ENCODE measurements around the gene ZCRB1.

Gene ZCRB1

DNA sequence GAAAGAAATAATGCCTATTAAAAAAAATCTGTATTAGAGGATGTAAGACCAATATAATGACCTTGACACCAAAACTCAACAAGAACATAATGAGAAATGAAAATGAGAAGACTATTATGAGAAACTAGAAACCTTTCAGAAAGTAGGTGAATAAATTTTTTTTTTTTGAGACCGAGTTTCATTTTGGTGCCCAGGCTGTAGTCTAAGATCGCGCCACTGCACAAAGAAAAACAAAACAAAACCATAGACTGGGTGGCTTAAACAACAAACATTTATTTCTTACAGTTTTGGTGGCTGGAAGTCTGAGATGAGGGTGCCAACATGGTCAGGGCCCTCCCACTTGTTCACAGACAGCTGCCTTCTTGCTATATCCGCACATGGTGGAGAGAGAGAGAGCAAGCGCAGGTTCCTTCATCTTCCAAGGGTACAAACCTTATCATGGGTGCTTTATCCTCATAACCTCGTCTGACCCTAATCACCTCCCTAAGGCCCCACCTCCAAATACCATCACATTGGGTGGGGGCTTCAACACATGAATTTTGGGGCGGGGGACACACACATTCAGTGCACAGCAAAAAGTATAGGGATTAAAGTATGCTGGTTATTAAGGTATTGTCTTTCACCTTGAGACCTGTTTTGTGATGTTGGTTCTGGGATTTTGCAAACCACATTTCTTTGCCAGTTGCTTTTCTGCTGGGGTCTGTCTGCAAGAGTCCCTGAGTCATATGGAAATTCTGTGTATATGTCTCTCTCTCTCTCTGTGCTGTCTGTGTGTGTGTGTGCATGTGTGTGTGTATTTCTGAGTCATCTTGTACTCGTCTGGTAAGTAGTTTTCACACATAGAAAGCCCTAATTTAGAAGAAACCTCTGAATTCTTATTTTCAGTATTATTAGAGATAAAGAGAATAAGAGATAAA lies 26.2 kb downstream of the ZCRB1 start:
- Histone ChIP-seq H3K27me3 (replicated peaks; ENCODE audit: control insufficient read depth, insufficient read depth, low read length) (no peaks in the 10 kb centered on the region), H3K36me3 (ENCODE audit: control insufficient read depth, insufficient read depth, low read length) (no peaks in the 10 kb centered on the region), H3K4me3 (replicated peaks; ENCODE audit: low read depth, low read length) (peak overlapping the region; percentile 58)
- peak; percentile 65 for DNase-seq (ENCODE audit: extremely low read depth, insufficient read length)
- no peak for TF ChIP-seq CTCF (IDR thresholded peaks at IDR 0.05; ENCODE audit: insufficient read depth, low read length, poor library complexity, severe bottlenecking)

DNA sequence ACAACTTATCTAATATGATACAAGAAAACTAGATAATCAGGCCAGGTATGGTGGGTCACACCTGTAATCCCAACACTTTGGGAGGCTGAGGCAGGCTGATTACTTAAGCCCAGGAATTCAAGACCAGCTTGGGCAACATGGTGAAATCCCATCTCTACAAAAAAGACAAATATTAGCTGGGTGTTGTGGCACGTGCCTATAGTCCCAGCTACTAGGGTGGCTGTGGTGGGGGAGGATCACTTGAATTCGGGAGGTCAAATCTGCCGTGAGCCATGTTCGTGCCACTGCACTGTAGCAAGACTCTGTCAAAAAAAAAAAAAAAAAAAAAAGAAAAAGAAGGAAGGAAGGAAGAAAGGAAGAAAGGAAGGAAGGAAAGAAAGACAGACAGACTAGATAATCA lies 27.0 kb downstream of the ZCRB1 start:
- Histone ChIP-seq H3K36me3 (ENCODE audit: control insufficient read depth, insufficient read depth, low read length) (no peaks in the 10 kb centered on the region), H3K4me3 (replicated peaks; ENCODE audit: low read depth, low read length) (peak overlapping the region; percentile 30), H3K27me3 (replicated peaks; ENCODE audit: control insufficient read depth, insufficient read depth, low read length) (no peaks in the 10 kb centered on the region)
- DNase-seq (ENCODE audit: extremely low read depth, insufficient read length) = no peak
- TF ChIP-seq CTCF (IDR thresholded peaks at IDR 0.05; ENCODE audit: insufficient read depth, low read length, poor library complexity, severe bottlenecking) = no peak

DNA sequence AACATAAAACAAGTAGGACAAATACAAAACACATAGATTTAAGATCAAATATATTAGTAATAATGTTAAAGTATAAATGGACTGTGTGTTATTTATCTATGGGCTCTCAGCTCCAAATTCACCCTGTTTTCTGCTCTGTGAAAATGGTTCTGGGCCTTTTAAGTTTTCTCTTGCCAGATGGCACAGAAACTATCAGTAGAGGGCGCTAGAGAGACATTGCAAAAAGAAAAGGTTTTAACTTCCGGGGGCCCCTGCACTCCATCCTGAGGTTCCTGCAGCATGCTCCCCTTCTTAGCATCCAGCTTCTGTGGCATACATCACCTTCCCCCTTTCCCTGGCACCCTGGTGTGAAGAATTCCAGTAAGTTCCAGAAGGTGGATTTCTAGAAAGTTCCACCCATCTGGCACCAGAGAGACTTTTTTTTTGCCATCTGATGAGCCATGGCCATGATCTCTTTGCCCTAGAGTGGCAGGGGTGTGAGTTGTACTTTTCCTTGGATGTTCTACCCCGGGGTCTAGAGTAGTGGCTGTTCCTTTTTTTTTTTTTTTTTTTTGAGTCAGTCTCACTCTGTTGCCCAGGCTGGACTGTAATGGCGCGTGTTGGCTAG lies 29.3 kb downstream of the ZCRB1 start:
- peak; percentile 55 for TF ChIP-seq CTCF (IDR thresholded peaks at IDR 0.05; ENCODE audit: insufficient read depth, low read length, poor library complexity, severe bottlenecking)
- Histone ChIP-seq H3K36me3 (ENCODE audit: control insufficient read depth, insufficient read depth, low read length) (no peaks in the 10 kb centered on the region), H3K4me3 (replicated peaks; ENCODE audit: low read depth, low read length) (no peak overlapping the region), H3K27me3 (replicated peaks; ENCODE audit: control insufficient read depth, insufficient read depth, low read length) (no peaks in the 10 kb centered on the region)
- DNase-seq (ENCODE audit: extremely low read depth, insufficient read length) = peak; percentile 15

DNA sequence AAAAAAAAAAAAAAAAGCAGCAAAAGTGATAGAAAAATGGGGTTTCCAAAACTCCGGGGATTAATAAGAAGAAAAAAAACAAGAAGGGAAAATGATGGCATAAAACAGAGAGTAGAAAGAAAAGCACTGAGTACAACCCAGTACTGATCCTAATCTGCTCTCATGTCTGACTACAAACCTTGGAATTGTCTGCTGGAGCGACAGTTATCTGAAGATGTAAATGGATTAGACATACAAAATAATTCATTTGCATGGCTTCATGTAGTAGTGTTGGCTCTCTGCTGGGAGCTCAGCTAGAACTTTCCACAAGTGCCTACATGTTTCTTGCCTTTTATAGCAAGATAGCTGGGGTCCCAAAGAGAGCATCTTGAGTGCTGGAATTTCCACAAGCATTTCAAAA lies 34.2 kb downstream of the ZCRB1 start:
- H3K4me3 ChIP-seq (replicated peaks; ENCODE audit: low read depth, low read length) = no peak overlapping the region
- TF ChIP-seq CTCF (IDR thresholded peaks at IDR 0.05; ENCODE audit: insufficient read depth, low read length, poor library complexity, severe bottlenecking) = no peak
- no peak for DNase-seq (ENCODE audit: extremely low read depth, insufficient read length)

DNA sequence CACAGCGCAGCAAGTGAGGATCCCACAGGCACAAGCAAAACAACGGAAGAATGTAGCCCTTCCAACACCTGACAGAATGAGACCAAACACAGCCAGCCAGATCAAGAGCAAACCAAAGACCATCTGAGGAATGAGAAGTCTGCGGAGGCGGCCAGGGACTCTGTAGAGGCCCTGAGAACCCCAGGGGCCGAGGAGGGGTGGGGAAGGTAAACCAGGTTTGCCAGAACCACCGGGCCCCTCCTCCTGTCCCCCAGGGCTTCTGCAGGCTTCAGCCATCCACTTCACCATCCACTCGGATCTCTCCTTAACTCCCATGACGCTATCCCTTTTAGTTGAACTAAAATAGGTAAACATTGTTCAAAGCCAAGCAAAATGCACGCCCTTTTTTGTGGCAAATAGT lies 37.4 kb downstream of the ZCRB1 start:
- Histone ChIP-seq H3K36me3 (ENCODE audit: control insufficient read depth, insufficient read depth, low read length) (no peaks in the 10 kb centered on the region), H3K27me3 (replicated peaks; ENCODE audit: control insufficient read depth, insufficient read depth, low read length) (no peaks in the 10 kb centered on the region), H3K4me3 (replicated peaks; ENCODE audit: low read depth, low read length) (no peak overlapping the region)
- no peak for TF ChIP-seq CTCF (IDR thresholded peaks at IDR 0.05; ENCODE audit: insufficient read depth, low read length, poor library complexity, severe bottlenecking)
- DNase-seq (ENCODE audit: extremely low read depth, insufficient read length) = no peak

More for the DNA sequence above, 34.2 kb downstream of the ZCRB1 start:
- H3K36me3 ChIP-seq (ENCODE audit: control insufficient read depth, insufficient read depth, low read length) = no peaks in the 10 kb centered on the region
- H3K27me3 ChIP-seq (replicated peaks; ENCODE audit: control insufficient read depth, insufficient read depth, low read length) = no peaks in the 10 kb centered on the region
